ENCODE results near the gene CAMK1G. TPM values are rescaled to one million over a fixed set of nuclear protein-coding genes. Genes with fewer than 3 reads are reported as not detected.

CAMK1G gene
- total and polyA plus RNA-seq, 2 of the 4 experiments (the other 2 are of a cell fraction), result 0.72 to 1.8 TPM

DNA sequence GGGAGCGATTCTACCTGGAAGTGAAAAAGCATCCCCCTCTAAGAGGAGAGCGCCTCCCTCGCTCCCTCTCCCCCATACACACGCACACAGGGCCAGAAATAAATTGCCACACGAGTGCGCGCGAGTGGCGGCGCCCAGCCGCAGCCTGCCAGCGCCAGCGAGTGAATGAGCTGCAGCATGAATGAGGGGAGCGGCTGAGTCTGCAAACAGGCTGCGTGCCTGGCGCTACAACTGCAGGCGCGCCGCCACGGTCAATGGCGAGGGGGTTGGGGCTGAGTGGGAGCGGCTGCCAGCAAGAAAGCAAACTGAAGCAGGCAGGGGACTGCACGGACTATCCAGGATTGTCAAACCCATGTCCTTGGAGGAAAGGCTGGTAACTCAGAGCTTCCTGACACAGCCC, 2.2 kb downstream of the CAMK1G start:
- no peak overlapping the region for H3K9ac ChIP-seq (ENCODE audit: low read depth, low read length)
- 0% methylated on average over 8 of the region's 23 CpGs; no CpG with 5 or more reads in 1 of the 2 experiments for WGBS, 2 experiments (ENCODE audit: extremely low coverage in 2 of 2, insufficient read length in 1 of 2)
- H2BK5ac ChIP-seq (ENCODE audit: low read depth, low read length, poor library complexity, severe bottlenecking), result no peak overlapping the region
- in situ Hi-C loops (cut with MboI; ENCODE audit: low sequenced_read_pairs) (no loop called here), intact Hi-C loops (cut with micrococcal nuclease) (no loop called here), dilution Hi-C loops (cut with HindIII; ENCODE audit: low sequenced_read_pairs, unreplicated experiment) (no loop called here)
- H2BK120ac ChIP-seq (ENCODE audit: low read depth, low read length), result no peak overlapping the region
- no peak overlapping the region for H4K8ac ChIP-seq (ENCODE audit: low read depth in 2 of 2, low read length in 2 of 2)
- ATAC-seq (ENCODE audit: low read depth), result peak; percentile 65
- BruUV-seq (replicated peaks), result no TSS peak
- H2BK15ac ChIP-seq (ENCODE audit: low read depth, low read length), result no peak overlapping the region
- 0 out of 2 replicates have a peak, but pooled peaks cover 2% of the 10 kb centered on the region for H3K27me3 ChIP-seq (ENCODE audit: control insufficient read depth, insufficient read depth, low read length)
- H3K18ac ChIP-seq (ENCODE audit: low read depth, low read length), result no peak overlapping the region
- no peak overlapping the region for H4K91ac ChIP-seq (ENCODE audit: insufficient read depth, low read depth, low read length)
- H3K9me1 ChIP-seq (ENCODE audit: insufficient read depth, low read length), result no peaks in the 10 kb centered on the region; the same call in 1 of the 2 replicates
- no peaks in the 10 kb centered on the region for H4K20me1 ChIP-seq (ENCODE audit: insufficient read depth, low read length)
- peak overlapping the region; percentile 32 for H3K4me2 ChIP-seq (ENCODE audit: low read depth, low read length)
- no peaks in the 10 kb centered on the region for H3K79me1 ChIP-seq (ENCODE audit: low read depth in 1 of 2, low read length in 2 of 2)
- no peak overlapping the region for H3K27ac ChIP-seq (ENCODE audit: insufficient read depth, low read length)
- H3K4ac ChIP-seq (ENCODE audit: low read depth, low read length), result no peak overlapping the region
- TF ChIP-seq FOS (IDR thresholded peaks at IDR 0.05; ENCODE audit: low read depth, low read length) (no peak), CEBPB (IDR thresholded peaks at IDR 0.05; ENCODE audit: low read depth, low read length) (no peak), MXI1 (IDR thresholded peaks at IDR 0.05; ENCODE audit: borderline replicate concordance, low read depth, low read length) (no peak), CHD1 (IDR thresholded peaks at IDR 0.05; ENCODE audit: low read depth, low read length) (no peak), SMC3 (IDR thresholded peaks at IDR 0.05; ENCODE audit: low read depth, low read length) (no peak), POLR2A (IDR thresholded peaks at IDR 0.05; ENCODE audit: low read depth, low read length) (no peak), RAD21 (IDR thresholded peaks at IDR 0.05; ENCODE audit: low read length) (no peak), BHLHE40 (IDR thresholded peaks at IDR 0.05; ENCODE audit: low read depth, low read length) (no peak), MAZ (IDR thresholded peaks at IDR 0.05; ENCODE audit: borderline replicate concordance, low read depth, low read length) (no peak), NFE2L2 (IDR thresholded peaks at IDR 0.05; ENCODE audit: low read depth, low read length) (no peak), MAFK (IDR thresholded peaks at IDR 0.05; ENCODE audit: low read depth, low read length) (no peak), RCOR1 (IDR thresholded peaks at IDR 0.05; ENCODE audit: insufficient replicate concordance, low read length) (no peak)
- TF ChIP-seq, protein P1, sequence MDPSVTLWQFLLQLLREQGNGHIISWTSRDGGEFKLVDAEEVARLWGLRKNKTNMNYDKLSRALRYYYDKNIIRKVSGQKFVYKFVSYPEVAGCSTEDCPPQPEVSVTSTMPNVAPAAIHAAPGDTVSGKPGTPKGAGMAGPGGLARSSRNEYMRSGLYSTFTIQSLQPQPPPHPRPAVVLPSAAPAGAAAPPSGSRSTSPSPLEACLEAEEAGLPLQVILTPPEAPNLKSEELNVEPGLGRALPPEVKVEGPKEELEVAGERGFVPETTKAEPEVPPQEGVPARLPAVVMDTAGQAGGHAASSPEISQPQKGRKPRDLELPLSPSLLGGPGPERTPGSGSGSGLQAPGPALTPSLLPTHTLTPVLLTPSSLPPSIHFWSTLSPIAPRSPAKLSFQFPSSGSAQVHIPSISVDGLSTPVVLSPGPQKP (IDR thresholded peaks at IDR 0.05; ENCODE audit: borderline replicate concordance, low read depth, low read length), result no peak
- TF ChIP-seq, protein P2, sequence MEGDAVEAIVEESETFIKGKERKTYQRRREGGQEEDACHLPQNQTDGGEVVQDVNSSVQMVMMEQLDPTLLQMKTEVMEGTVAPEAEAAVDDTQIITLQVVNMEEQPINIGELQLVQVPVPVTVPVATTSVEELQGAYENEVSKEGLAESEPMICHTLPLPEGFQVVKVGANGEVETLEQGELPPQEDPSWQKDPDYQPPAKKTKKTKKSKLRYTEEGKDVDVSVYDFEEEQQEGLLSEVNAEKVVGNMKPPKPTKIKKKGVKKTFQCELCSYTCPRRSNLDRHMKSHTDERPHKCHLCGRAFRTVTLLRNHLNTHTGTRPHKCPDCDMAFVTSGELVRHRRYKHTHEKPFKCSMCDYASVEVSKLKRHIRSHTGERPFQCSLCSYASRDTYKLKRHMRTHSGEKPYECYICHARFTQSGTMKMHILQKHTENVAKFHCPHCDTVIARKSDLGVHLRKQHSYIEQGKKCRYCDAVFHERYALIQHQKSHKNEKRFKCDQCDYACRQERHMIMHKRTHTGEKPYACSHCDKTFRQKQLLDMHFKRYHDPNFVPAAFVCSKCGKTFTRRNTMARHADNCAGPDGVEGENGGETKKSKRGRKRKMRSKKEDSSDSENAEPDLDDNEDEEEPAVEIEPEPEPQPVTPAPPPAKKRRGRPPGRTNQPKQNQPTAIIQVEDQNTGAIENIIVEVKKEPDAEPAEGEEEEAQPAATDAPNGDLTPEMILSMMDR (conservative IDR thresholded peaks at IDR 0.05; ENCODE audit: low read depth, low read length), result no peak
- TF ChIP-seq, protein P3, sequence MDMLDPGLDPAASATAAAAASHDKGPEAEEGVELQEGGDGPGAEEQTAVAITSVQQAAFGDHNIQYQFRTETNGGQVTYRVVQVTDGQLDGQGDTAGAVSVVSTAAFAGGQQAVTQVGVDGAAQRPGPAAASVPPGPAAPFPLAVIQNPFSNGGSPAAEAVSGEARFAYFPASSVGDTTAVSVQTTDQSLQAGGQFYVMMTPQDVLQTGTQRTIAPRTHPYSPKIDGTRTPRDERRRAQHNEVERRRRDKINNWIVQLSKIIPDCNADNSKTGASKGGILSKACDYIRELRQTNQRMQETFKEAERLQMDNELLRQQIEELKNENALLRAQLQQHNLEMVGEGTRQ (IDR thresholded peaks at IDR 0.05; ENCODE audit: low read depth, low read length), result no peak
- no peak for DNase-seq
- H3K4me1 ChIP-seq (ENCODE audit: control insufficient read depth, insufficient read depth, low read length), result peaks cover 3% of the 10 kb centered on the region; the same call in 1 of the 2 replicates
- no peak overlapping the region for H3K4me3 ChIP-seq (ENCODE audit: insufficient read depth, low read depth, low read length)
- no peak overlapping the region for H2AK9ac ChIP-seq (replicated peaks; ENCODE audit: low read depth, low read length, poor library complexity)
- H3K23ac ChIP-seq (ENCODE audit: low read depth, low read length), result no peak overlapping the region
- no peak overlapping the region for H4K5ac ChIP-seq (ENCODE audit: low read depth, low read length)
- ChIA-PET POLR2A (ENCODE audit: unreplicated experiment) (no interaction called here), CTCF (no interaction called here)
- H2AFZ ChIP-seq (replicated peaks; ENCODE audit: low read length, poor library complexity), result peak overlapping the region; percentile 4
- H2AK5ac ChIP-seq (ENCODE audit: low read depth, low read length), result no peak overlapping the region
- no peak overlapping the region for H3K56ac ChIP-seq (ENCODE audit: extremely low read depth, insufficient read depth, low read length)
- no peaks in the 10 kb centered on the region for H3K9me3 ChIP-seq (ENCODE audit: control insufficient read depth, insufficient read depth, low read length)
- no peaks in the 10 kb centered on the region for H3K36me3 ChIP-seq (ENCODE audit: control insufficient read depth, insufficient read depth, low read length)
- no peak overlapping the region for H3K14ac ChIP-seq (replicated peaks; ENCODE audit: low read depth, low read length)
- no peak overlapping the region for H2BK20ac ChIP-seq (ENCODE audit: low read depth, low read length)

All from IMR-90 (cell line).